Measurements from ENCODE around the gene KRT74. TPM values are rescaled to one million over a fixed set of nuclear protein-coding genes. Genes with fewer than 3 reads are reported as not detected.

The KRT74 gene
- total and polyA plus RNA-seq, 10 of the 15 experiments (the other 5 are each of a cell fraction or from before 2014, with no cell fraction given): not detected

GRCh38 chr12:52555577-52555976 is 18.1 kb downstream of the KRT74 start:
- POLR2A ChIA-PET: no interaction called here
- H3K79me2 ChIP-seq (ENCODE audit: control insufficient read depth, insufficient read depth, low read length): no peaks in the 10 kb centered on the region
- no peaks in the 10 kb centered on the region for H3K9me3 ChIP-seq (replicated peaks; ENCODE audit: control insufficient read depth, insufficient read depth, low read length)
- no peak overlapping the region for H3K9ac ChIP-seq (ENCODE audit: control insufficient read depth, insufficient read depth, low read length)
- no peak overlapping the region for H2AFZ ChIP-seq (ENCODE audit: control insufficient read depth, low read depth, low read length)
- H3K4me1 ChIP-seq (ENCODE audit: control insufficient read depth, insufficient read depth, low read length): no peaks in the 10 kb centered on the region
- no peaks in the 10 kb centered on the region for H3K36me3 ChIP-seq (ENCODE audit: control insufficient read depth in 2 of 2, insufficient read depth in 2 of 2, low read length in 1 of 2)
- DNase-seq (ENCODE audit: low read depth, low spot score) (no peak), ATAC-seq (no peak), FAIRE-seq (no peak)
- in situ Hi-C loops (cut with MboI) (no loop called here), intact Hi-C loops (cut with micrococcal nuclease; ENCODE audit: unreplicated experiment) (no loop called here)
- no peak overlapping the region for H3K4me3 ChIP-seq
- TF ChIP-seq IKZF1 (conservative IDR thresholded peaks at IDR 0.05): no peak
- TF ChIP-seq ZNF384 (IDR thresholded peaks at IDR 0.05; ENCODE audit: borderline replicate concordance, low read depth, low read length): no peak
- TF ChIP-seq RCOR1 (conservative IDR thresholded peaks at IDR 0.05; ENCODE audit: low read depth, low read length): no peak
- no peak for TF ChIP-seq NRF1 (conservative IDR thresholded peaks at IDR 0.05; ENCODE audit: low read depth, low read length)
- no peak for TF ChIP-seq TCF12 (IDR thresholded peaks at IDR 0.05; ENCODE audit: low read depth, low read length)
- TF ChIP-seq PAX8 (IDR thresholded peaks at IDR 0.05): no peak
- no peak for TF ChIP-seq CBX3 (IDR thresholded peaks at IDR 0.05; ENCODE audit: borderline replicate concordance, low read depth)
- no peak for TF ChIP-seq MEF2A (IDR thresholded peaks at IDR 0.05; ENCODE audit: insufficient read depth, low read depth, low read length)
- no peak for TF ChIP-seq HDAC6 (IDR thresholded peaks at IDR 0.05; ENCODE audit: unreplicated experiment)
- CTCF ChIA-PET: no interaction called here
- RAD21 ChIA-PET (ENCODE audit: unreplicated experiment): no interaction called here
- peaks cover 4 to 5% of the 10 kb centered on the region in 2 experiments; a peak in 3 of 4 replicates for H3K27me3 ChIP-seq (replicated peaks in 1 of 2; ENCODE audit: control insufficient read depth in 2 of 2, insufficient read depth in 2 of 2, low read length in 1 of 2)
- no TSS peak for BruUV-seq (replicated peaks)
- SMC1A ChIA-PET (ENCODE audit: uncharacterized antibody, unreplicated experiment): no interaction called here
- H3K4me2 ChIP-seq (ENCODE audit: control insufficient read depth, insufficient read depth): no peak overlapping the region
- no peak overlapping the region for H3K27ac ChIP-seq (ENCODE audit: control insufficient read depth, insufficient read depth)
- no peaks in the 10 kb centered on the region for H4K20me1 ChIP-seq (ENCODE audit: control insufficient read depth, insufficient read depth)
- WGBS (ENCODE audit: insufficient coverage, insufficient replicate concordance, low lambda C conversion rate, missing lambda C conversion rate): 4% methylated on average over 6 of the region's 6 CpGs

- intact Hi-C loops (cut with micrococcal nuclease; ENCODE audit: unreplicated experiment) (no loop called here), in situ Hi-C loops (cut with MboI) (no loop called here)
- peaks cover 5 to 7% of the 10 kb centered on the region in 2 experiments for H3K27me3 ChIP-seq (replicated peaks in 1 of 2; ENCODE audit: control insufficient read depth in 2 of 2, insufficient read depth in 2 of 2, low read length in 1 of 2)
- no peaks in the 10 kb centered on the region for H3K9me3 ChIP-seq (replicated peaks; ENCODE audit: control insufficient read depth, insufficient read depth, low read length)
- no peak within 1 kb of the TSS for H3K4me3 ChIP-seq
- SMC1A ChIA-PET (ENCODE audit: uncharacterized antibody, unreplicated experiment): no interaction called here
- H3K9ac ChIP-seq (ENCODE audit: control insufficient read depth, insufficient read depth, low read length): no peak within 1 kb of the TSS
- CTCF ChIA-PET: interaction anchor here (1.2 kb wide), 1 partner anchor 39 kb away, joined by 3 read pairs; no protein-coding TSS in a partner anchor
- RAD21 ChIA-PET (ENCODE audit: unreplicated experiment): no interaction called here
- no peak within 1 kb of the TSS for H2AFZ ChIP-seq (ENCODE audit: control insufficient read depth, low read depth, low read length)
- no peaks in the 10 kb centered on the region for H4K20me1 ChIP-seq (ENCODE audit: control insufficient read depth, insufficient read depth)
- no TSS peak for BruUV-seq (replicated peaks)
- no peaks in the 10 kb centered on the region for H3K4me1 ChIP-seq (ENCODE audit: control insufficient read depth, insufficient read depth, low read length)
- 17% methylated on average over 14 of the region's 14 CpGs for WGBS (ENCODE audit: insufficient coverage, insufficient replicate concordance, low lambda C conversion rate, missing lambda C conversion rate)
- POLR2A ChIA-PET: no interaction called here
- no peak for DNase-seq (ENCODE audit: low read depth, low spot score)
- H3K4me2 ChIP-seq (ENCODE audit: control insufficient read depth, insufficient read depth): no peak within 1 kb of the TSS
- TF ChIP-seq GATAD2B (conservative IDR thresholded peaks at IDR 0.05; ENCODE audit: low read depth) (no peak), IRF3 (IDR thresholded peaks at IDR 0.05) (no peak), RAD51 (IDR thresholded peaks at IDR 0.05) (no peak)
- H3K79me2 ChIP-seq (ENCODE audit: control insufficient read depth, insufficient read depth, low read length): no peaks in the 10 kb centered on the region
- ATAC-seq: no peak
- no peaks in the 10 kb centered on the region for H3K36me3 ChIP-seq (ENCODE audit: control insufficient read depth in 2 of 2, insufficient read depth in 2 of 2, low read length in 1 of 2)
- H3K27ac ChIP-seq (ENCODE audit: control insufficient read depth, insufficient read depth): no peak within 1 kb of the TSS
- no peak for FAIRE-seq
Measured at GRCh38 chr12:52552681-52553195, 20.9 kb downstream of the KRT74 start, which contains the start of gene KRT71. Gene KRT71 (minus strand): TSS chr12:52553145. CDS start chr12:52553077, 68 bp downstream.
